ENCODE results near the gene TCEA2. TPM values are rescaled to one million over a fixed set of nuclear protein-coding genes. Genes with fewer than 3 reads are reported as not detected.

TCEA2 gene
- total and polyA plus RNA-seq, 2 of the 13 experiments (the other 11 are each of a cell fraction or from before 2014, with no cell fraction given) = 28.1 to 33.7 TPM

DNA sequence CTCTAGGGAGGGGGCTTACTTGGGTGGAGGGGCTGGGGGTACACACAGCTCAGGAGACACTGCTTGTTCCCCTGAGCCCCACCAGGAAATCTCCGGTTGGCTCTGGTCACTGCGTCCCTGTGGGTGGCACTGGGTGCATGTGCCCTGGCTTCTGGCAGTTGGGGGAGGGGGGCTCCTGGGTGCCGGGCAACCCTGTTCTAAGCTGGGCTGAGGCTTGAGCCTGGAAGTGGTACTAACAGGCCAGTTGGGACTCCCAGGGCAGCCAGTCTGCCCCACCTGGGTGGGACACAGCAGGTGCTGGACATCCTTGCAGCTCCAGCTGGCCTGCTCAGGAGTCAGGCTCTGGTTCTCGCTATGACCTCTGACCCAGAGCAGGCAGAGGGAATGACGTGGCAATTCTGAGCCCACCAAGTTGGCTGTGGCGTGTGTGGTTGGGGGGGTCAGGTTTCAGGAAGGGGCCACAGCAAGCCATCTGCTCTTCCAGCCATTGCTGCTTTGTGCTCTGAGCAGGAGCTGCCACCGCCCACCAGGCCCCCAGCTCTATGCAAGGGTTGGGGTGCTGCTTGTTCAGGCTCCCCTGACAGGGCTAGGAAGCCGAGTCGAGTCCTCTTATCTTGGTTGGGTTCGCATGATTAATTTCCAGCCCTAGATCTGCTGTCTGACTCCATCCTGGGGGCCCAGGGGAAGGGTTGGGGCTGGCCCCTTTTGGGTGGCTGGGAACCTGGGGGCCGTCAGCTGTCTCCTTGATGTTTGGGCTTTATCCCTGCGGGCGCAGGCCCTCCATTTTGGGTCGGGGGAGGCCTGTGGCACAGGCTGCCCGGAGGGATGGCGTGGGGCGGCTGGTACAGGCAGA is 26.4 kb upstream of the TCEA2 start (continued):
- no peak for TF ChIP-seq FOXP4 (CRISPR knock-in tag; IDR thresholded peaks at IDR 0.05)
- no peak for TF ChIP-seq ZNF782 (CRISPR knock-in tag; IDR thresholded peaks at IDR 0.05; ENCODE audit: borderline replicate concordance)
- TF ChIP-seq RFX1 (IDR thresholded peaks at IDR 0.05) = no peak
- no peak for TF ChIP-seq MBNL3 (CRISPR knock-in tag; conservative IDR thresholded peaks at IDR 0.05)
- TF ChIP-seq, protein P1, sequence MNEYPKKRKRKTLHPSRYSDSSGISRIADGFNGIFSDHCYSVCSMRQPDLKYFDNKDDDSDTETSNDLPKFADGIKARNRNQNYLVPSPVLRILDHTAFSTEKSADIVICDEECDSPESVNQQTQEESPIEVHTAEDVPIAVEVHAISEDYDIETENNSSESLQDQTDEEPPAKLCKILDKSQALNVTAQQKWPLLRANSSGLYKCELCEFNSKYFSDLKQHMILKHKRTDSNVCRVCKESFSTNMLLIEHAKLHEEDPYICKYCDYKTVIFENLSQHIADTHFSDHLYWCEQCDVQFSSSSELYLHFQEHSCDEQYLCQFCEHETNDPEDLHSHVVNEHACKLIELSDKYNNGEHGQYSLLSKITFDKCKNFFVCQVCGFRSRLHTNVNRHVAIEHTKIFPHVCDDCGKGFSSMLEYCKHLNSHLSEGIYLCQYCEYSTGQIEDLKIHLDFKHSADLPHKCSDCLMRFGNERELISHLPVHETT (CRISPR knock-in tag; conservative IDR thresholded peaks at IDR 0.05) = no peak
- TF ChIP-seq RBAK (CRISPR knock-in tag; IDR thresholded peaks at IDR 0.05) = no peak
- peak; percentile 46; the same call in 1 of the 2 replicates for TF ChIP-seq ZFP1 (CRISPR knock-in tag; IDR thresholded peaks at IDR 0.05)
- TF ChIP-seq, protein P2, sequence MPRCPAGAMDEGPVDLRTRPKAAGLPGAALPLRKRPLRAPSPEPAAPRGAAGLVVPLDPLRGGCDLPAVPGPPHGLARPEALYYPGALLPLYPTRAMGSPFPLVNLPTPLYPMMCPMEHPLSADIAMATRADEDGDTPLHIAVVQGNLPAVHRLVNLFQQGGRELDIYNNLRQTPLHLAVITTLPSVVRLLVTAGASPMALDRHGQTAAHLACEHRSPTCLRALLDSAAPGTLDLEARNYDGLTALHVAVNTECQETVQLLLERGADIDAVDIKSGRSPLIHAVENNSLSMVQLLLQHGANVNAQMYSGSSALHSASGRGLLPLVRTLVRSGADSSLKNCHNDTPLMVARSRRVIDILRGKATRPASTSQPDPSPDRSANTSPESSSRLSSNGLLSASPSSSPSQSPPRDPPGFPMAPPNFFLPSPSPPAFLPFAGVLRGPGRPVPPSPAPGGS (CRISPR knock-in tag; IDR thresholded peaks at IDR 0.05) = no peak; the same call in 1 of the 2 replicates
- TF ChIP-seq KDM6A (CRISPR knock-in tag; IDR thresholded peaks at IDR 0.05; ENCODE audit: low read depth) = no peak
- TF ChIP-seq SPEN (CRISPR knock-in tag; IDR thresholded peaks at IDR 0.05; ENCODE audit: low read depth) = peak; percentile 3
- no peak for TF ChIP-seq SATB2 (CRISPR knock-in tag; IDR thresholded peaks at IDR 0.05)
- TF ChIP-seq FOXA1 (IDR thresholded peaks at IDR 0.05) = no peak
- TF ChIP-seq FOXA1 (CRISPR knock-in tag; IDR thresholded peaks at IDR 0.05) = peak; percentile 13; the same call in 1 of the 2 replicates
- TF ChIP-seq CEBPB (IDR thresholded peaks at IDR 0.05; ENCODE audit: borderline replicate concordance, low read depth, low read length) = no peak
- 0 out of 2 replicates have a peak, but pooled peaks have one; percentile 35 for TF ChIP-seq REL (CRISPR knock-in tag; conservative IDR thresholded peaks at IDR 0.05)
- TF ChIP-seq NFE2 (CRISPR knock-in tag; IDR thresholded peaks at IDR 0.05) = peak; percentile 92
- no peak for TF ChIP-seq HINFP (CRISPR knock-in tag; IDR thresholded peaks at IDR 0.05; ENCODE audit: low read depth)
- no peak for TF ChIP-seq NFE2L1 (CRISPR knock-in tag; IDR thresholded peaks at IDR 0.05; ENCODE audit: borderline replicate concordance)
- no peak for TF ChIP-seq KAT7 (CRISPR knock-in tag; IDR thresholded peaks at IDR 0.05; ENCODE audit: borderline replicate concordance)
- no peak; the same call in 1 of the 2 replicates for TF ChIP-seq ZNF260 (CRISPR knock-in tag; IDR thresholded peaks at IDR 0.05; ENCODE audit: borderline replicate concordance, low read depth)
- TF ChIP-seq, protein P3, sequence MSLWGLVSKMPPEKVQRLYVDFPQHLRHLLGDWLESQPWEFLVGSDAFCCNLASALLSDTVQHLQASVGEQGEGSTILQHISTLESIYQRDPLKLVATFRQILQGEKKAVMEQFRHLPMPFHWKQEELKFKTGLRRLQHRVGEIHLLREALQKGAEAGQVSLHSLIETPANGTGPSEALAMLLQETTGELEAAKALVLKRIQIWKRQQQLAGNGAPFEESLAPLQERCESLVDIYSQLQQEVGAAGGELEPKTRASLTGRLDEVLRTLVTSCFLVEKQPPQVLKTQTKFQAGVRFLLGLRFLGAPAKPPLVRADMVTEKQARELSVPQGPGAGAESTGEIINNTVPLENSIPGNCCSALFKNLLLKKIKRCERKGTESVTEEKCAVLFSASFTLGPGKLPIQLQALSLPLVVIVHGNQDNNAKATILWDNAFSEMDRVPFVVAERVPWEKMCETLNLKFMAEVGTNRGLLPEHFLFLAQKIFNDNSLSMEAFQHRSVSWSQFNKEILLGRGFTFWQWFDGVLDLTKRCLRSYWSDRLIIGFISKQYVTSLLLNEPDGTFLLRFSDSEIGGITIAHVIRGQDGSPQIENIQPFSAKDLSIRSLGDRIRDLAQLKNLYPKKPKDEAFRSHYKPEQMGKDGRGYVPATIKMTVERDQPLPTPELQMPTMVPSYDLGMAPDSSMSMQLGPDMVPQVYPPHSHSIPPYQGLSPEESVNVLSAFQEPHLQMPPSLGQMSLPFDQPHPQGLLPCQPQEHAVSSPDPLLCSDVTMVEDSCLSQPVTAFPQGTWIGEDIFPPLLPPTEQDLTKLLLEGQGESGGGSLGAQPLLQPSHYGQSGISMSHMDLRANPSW (CRISPR knock-in tag; IDR thresholded peaks at IDR 0.05; ENCODE audit: borderline replicate concordance) = no peak
